COLO829 (cell line): ENCODE measurements around the gene CGB8.
"Not testable (repeated sequence)": the region's sequence is repeated elsewhere in the genome, so short reads cannot be mapped to it uniquely, and the experiment has no call there.

Source experiments
- DNase-seq: peaks from one replicate; pipeline ENCODE4 v3.0.0; 2012; ENCODE audit warnings: low spot score

CGB8 gene

DNA sequence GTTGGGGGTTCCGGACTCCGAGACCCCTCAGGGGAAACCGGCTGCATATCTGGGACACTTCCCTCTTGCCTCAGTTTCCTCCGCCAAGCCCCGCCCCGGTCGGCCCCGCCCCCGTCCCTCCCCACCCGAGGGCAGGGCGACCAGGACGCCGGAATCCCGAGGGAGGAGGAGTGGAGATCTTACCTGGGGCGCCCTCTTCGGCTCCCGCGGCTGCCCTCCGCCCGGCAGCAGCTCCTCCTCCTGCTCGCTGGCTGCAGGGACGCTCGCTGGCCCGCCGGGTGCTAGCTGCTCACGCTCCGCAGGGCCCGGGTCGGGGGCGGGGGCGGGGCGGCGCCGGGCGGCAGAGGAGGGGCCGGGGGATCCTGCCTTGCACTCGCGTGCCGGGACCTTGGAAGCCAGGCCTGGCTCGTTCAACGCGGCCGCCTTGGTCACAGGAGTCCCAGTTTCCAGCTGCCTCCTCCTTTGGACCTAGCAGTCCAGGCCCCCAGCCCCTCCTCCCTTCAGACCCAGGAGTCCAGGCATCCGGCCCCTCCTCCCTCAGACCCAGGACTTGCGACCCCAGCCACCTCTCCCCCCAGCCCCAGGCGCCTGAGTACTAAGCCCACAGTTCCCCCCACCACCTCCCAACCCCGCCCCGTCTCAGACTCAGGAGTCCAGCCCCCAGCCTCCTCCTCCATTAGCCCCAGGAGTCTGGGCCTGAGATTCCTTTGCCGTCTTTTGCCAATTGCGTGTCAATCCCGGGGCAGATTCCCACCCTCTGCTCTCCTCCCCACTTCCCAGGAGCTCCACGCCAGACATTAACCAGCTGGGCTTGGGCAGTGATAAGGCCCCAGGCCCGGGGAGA lies 16.1 kb upstream of the CGB8 start, which contains the start of gene NTF4:
Gene NTF4 (minus strand): TSS at position 51 of the 844 bp plus-strand sequence. CDS start 2,821 bp downstream, outside the sequence.
- DNase-seq = no peak

DNA sequence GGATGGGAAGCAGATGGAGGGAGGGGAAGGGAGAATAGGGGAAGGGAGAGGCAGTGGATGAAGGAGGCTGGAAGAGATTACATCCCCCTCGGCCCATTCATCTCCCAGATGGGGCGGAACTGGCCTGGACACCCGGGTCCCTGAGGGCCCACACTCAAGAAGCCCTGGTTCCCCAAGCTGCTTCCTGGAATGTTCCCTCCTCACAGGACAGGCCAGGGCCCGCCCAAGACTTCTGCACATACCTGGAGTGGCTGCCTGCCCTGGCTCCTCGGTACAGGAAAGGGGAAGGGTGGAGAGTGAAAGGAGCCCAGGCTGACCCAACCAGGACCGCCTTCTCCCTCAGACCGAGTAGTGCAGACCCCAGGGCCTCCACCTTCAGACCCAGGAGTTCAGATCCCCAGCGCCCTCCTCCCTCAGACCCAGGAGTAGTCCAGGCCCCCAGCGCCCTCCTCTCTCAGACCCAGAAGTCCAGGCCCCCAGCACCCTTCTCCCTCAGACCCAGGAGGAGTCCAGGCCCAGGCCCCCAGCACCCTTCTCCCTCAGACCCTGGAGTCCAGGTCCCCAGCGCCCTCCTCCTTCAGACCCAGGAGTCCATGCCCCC lies 15.2 kb upstream of the CGB8 start:
- DNase-seq = no peak

DNA sequence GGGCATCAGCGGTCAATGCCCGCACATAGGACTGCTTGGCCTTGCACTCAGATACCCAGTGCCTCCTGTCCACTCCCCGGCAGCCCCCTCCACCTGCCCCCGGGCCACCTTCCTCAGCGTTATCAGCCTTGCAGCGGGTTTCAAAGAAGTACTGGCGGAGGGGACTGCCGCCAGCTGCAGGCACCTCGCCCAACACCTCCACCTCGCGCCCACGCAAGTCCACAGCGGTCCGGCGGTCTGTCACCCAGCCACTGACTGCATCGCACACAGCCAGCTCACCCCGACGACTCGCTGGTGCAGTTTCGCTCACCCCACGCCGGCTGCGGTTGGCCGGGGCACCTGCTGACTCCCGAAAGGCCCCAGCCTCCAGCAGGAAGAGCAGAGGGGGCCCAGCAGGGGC lies 12.5 kb upstream of the CGB8 start:
- DNase-seq = no peak

DNA sequence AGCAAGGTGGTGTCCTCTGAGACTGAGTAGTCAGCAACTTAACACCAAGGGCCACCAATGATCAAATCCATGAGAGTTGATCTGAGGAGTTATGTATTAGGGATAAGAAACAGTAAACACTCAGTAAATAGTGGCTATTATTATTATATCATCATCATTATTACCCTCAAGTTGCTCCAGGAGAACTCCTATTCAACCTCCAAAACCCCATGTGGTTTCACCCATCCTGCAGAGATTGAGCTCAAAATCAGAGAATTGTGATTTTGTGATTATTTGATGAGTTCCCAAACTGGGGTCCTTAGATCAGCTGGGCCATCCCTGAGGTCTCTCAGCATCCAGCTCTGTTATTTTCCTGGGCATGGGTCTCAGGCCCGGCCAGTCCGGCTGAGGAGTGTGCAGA lies 12.1 kb upstream of the CGB8 start:
- no peak for DNase-seq

DNA sequence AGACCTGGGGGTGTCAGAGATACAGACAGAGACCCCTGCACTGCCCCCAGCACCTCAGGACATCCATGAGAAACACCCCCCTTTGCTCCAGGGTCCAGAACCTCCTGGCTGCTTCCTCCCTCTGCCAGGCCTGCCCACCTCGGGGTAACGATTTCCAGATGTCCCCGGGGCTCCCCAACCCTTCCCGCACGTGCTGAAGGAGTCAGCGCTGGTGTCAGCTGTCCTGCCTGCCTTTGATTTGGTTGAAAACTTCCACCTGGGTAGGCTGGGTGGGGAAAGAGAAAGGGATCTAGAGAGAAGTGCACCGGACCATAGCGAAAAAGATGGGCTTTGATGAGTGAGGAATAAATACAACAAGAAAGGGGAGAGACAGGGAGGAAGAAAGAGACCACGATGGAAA lies 10.1 kb upstream of the CGB8 start:
- no peak for DNase-seq

DNA sequence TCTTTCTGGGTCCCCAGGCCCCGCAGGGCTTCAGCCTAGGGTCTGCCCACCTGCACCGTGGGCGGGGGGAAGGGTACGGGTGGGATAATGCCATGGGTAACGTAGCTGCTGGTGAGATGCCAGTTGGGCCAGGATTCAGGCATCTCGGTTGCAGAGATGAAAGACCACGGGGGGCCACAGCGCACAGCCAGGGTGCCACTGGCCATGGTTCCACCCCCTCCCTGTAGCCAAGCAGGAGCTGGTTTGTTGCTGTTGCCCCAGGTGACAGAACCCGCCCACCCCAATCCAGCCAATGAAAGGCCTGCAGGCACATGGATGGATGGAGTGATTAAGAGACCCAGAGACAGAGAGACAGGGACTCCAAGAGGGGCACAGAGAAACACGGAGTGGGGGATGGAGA lies 9.7 kb upstream of the CGB8 start:
- no peak for DNase-seq

DNA sequence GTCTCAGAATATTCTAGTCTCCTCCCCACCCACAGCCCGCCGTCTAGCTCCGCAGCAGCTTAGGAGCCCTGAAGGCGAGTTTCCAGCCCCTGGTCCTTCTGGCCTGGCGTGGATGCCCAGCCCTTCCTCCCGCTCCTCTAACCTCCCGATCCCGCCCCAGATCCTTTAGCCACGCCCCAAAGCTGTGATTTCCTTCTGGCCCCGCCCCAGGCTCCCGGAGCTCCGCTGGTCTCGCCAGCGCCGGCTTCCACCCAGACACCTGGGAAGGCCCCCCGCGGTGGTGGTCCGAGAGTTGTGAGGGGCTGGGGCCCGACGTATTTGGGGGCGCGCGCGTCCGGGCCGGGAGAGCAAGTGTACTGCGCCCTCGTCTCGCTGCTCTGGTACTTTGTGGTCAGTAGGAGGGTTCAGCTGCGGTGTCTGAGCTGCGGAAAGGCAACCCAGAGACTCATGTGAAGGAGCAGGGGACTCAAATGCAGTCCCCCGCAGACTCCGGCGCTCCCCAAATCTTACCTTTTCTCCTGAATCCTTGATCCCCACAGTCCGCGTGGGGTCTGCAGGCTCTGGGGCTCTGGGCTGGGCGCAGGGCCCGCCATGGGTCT lies 8.8 kb upstream of the CGB8 start, which contains the start of gene CGB7:
Gene CGB7 (minus strand): TSS at position 114 of the 599 bp plus-strand sequence. CDS start 2,374 bp downstream, outside the sequence.
- DNase-seq = peak; percentile 69

DNA sequence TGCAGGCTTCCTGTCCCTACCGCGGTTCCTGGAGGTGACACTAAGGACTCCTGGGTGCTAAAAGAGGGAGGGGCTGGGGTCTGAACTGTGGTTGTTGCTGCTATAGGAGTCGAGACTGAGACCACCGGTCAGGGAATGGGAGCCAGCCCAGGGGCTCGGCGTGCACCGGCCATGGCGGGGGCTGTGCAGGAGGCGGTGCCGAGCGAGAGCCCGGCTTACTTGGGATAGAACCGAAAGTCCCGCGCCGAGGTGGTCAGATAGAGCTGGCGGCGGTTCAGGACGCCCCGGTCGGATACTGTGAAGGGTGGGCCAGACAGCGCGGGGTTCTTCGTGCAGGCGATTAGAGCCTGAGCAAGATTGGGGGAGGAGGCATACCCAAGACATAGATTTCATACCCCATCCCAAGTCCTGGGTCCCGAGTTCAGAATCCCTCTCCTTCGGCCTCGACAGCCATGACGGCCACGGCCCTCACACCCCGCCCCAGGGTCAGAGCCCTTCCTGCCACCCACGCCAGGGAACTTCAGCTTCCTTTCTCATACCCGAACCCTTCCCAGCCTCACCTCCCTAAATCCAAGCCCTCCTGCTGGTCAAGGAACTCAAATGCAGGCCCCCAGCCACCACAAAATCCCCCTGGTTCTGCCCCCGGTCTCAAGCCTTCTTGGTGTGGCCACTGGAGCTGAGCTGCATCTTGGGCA lies 8.1 kb upstream of the CGB8 start:
- not testable (repeated sequence) for DNase-seq

DNA sequence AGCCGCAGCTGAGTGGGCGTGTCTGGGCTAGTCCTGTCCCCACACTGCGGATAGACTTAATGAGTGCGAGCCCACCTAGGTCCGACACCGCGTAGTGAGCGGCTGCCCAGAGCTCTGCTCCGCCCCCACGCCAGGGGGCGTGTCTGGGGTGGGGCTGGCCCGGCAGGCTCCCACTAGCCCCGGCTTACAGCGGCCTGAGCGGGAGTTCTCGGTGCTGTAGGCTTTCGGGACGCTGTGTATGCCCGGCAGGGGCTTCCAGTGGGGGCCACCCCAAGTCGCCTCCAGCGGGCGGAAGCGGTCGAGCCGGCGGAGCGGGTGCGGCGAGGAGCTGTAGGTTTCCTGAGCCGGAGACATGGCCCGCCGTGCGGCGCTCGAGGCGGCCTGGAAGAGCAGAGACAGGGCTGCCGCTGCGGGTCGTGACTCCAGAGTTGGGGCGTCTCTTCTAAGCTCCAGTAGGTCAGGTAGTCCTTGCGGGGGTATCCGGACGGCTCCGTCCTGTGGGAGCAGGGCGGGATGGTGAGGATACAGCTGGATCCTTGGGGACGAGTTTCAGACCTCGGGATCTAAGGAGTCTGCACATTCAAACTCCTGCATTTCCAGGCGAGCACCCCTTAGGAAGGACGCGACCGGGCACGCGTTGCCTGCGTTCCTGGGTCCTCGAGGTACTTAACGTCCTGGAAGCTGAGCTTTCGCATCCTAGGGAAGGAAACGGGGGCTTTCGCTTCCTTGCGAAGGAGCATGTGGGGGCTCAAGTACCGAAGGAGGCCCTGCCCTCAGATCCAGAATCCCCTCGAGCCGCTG lies 7.4 kb upstream of the CGB8 start:
- DNase-seq = peak; percentile 58

DNA sequence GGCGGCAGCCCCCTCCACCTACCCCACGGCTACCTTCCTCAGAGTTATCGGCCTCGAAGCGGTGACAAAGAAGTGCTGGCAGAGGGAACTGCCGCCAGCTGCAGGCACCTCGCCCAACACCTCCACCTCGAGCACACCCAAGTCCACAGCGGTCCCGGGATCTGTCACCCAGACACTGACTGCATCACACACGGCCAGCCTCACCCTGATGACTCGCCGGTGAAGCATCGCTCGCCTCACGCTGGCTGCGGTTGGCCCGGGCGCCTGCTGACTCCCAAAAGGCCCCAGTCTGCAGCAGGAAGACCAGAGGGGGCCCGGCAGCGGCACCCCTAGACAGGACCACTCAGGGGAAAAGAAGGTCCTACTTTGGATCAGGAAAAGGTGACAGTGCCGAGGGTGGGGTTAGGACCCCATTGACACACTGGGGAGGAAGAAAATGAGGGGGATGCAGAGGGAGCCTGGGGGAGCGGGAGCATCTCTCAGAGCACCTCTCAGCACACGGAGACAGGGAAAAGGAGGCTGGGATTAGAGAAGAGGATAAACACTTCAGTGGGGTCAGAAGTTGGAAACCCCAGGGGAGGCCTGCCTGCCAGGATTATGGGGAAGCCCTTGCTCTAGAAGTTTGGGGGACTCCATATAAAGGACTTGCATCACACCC lies 1.6 kb upstream of the CGB8 start:
- DNase-seq = not testable (repeated sequence)

DNA sequence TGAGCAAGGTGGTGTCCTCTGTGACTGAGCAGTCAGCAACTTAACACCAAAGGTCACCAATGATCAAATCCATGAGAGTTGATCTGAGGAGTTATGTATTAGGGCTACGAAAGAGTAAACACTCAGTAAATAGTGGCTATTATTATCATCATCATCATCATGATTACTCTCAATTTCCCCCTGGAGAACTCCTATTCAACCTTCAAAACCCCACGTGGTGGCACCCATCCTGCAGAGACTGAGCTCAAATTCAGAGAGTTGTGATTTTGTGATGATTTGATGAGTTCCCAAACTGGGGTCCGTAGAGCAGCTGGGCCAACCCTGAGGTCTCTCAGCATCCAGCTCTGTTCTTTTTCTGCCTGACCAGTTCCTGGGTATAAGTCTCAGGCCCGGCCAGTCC lies 923 bp upstream of the CGB8 start:
- not testable (repeated sequence) for DNase-seq

DNA sequence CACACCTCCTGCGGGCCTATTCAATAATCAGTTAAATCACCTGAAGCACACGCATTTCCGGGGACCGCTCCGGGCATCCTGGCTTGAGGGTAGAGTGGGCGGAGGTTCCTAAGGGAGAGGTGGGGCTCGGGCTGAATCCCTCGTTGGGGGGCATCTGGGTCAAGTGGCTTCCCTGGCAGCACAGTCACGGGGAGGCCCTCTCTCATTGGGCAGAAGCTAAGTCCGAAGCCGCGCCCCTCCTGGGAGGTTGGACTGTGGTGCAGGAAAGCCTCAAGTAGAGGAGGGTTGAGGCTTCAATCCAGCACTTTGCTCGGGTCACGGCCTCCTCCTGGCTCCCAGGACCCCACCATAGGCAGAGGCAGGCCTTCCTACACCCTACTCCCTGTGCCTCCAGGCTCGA lies 5.4 kb downstream of the CGB8 start, which contains the start of gene CGB5:
Gene CGB5 (plus strand): TSS at position 301 of the 400 bp plus-strand sequence. CDS start 362 bp downstream, outside the sequence.
- DNase-seq = not testable (repeated sequence)

DNA sequence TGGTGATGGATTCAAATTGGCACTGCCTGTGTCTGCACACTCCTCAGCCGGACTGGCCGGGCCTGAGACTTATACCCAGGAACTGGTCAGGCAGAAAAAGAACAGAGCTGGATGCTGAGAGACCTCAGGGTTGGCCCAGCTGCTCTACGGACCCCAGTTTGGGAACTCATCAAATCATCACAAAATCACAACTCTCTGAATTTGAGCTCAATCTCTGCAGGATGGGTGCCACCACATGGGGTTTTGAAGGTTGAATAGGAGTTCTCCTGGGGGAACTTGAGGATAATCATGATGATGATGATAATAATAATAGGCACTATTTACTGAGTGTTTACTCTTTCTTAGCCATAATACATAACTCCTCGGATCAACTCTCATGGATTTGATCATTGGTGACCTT lies 6.2 kb downstream of the CGB8 start:
- not testable (repeated sequence) for DNase-seq

DNA sequence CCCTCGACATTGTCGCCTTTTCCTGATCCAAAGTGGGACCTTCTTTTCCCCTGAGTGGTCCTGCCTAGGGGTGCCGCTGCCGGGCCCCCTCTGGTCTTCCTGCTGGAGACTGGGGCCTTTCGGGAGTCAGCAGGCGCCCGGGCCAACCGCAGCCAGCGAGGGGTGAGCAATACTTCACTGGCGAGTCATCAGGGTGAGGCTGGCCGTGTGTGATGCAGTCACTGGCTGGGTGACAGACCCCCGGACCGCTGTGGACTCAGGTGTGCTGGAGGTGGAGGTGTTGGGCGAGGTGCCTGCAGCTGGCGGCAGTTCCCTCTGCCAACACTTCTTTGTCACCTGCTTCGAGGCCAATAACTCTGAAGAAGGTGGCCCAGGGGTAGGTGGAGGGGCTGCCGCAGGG lies 6.7 kb downstream of the CGB8 start:
- DNase-seq = no peak

DNA sequence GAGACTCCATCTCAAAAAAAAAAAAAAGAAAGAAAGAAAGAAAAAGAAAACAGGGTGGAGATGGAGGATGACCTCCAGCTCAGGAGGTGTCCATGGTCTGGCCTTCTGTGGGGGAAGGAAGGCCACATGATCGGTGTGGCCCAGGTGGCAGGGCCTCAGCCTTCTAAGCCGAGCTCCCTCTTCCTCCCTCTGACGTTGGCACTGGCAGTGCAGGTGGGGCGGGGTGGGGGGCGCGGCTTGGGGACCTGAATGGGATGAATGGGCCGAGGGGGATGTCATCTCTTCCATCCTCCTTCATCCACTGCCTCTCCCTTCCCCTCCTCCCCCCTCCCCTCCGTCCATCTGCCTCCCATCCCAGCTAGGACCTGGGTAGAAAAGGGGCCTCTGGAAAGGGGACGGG lies 9.2 kb downstream of the CGB8 start:
- DNase-seq = not testable (repeated sequence)

DNA sequence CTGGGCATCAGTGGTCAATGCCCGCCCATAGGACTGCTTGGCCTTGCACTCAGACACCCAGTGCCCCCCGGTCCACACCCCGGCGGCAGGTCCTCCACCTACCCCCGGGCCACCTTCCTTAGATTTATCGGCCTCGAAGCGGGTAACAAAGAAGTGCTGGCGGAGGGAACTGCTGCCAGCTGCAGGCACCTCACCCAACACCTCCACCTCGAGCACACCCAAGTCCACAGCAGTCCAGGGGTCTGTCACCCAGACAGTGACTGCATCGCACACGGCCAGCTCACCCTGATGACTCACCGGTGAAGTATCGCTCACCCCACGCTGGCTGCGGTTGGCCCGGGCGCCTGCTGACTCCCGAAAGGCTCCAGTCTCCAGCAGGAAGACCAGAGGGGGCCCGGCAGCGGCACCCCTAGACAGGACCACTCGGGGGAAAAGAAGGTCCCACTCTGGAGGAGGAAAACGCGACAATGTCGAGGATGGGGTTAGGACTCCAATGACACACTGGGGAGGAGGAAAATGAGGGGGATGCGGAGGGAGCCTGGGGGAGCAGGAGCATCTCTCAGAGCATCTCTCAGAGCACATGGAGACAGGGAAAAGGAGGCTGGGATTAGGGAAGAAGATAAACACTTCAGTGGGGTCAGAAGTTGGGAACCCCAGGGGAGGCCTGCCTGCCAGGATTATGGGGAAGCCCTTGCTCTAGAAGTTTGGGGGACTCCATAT lies 10.2 kb downstream of the CGB8 start:
- DNase-seq = not testable (repeated sequence)

DNA sequence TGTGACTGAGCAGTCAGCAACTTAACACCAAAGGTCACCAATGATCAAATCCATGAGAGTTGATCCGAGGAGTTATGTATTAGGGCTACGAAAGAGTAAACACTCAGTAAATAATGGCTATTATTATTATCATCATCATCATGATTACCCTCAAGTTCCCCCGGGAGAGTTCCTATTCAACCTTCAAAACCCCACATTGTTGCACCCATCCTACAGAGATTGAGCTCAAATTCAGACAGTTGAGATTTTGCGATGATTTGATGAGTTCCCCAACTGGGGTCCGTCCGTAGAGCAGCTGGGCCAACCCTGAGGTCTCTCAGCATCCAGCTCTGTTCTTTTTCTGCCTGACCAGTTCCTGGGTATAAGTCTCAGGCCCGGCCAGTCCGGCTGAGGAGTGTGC lies 10.8 kb downstream of the CGB8 start:
- not testable (repeated sequence) for DNase-seq

DNA sequence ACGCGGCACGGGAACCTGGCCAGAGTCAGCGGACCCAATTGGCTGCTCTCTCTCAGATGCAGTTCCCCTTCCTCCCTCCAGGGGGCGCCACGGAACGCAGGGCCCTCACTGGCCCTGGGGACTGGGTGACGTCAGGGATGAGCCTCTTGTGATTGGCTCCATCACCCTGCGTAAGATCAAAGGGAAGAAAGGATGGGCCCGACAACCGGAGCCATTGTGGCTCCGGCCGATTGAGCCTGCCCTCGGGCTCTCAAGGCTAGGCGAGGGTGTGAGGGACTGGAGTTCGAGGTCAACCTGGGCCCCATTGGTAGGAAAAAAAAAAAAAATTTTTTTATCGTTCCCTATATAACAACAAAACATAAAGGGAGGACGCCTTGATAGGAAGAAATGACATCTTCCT lies 12.1 kb downstream of the CGB8 start, which contains the start of gene CGB1:
Gene CGB1 (minus strand): TSS at position 81 of the 400 bp plus-strand sequence. CDS start 184 bp downstream, outside the sequence.
- DNase-seq = peak; percentile 64

DNA sequence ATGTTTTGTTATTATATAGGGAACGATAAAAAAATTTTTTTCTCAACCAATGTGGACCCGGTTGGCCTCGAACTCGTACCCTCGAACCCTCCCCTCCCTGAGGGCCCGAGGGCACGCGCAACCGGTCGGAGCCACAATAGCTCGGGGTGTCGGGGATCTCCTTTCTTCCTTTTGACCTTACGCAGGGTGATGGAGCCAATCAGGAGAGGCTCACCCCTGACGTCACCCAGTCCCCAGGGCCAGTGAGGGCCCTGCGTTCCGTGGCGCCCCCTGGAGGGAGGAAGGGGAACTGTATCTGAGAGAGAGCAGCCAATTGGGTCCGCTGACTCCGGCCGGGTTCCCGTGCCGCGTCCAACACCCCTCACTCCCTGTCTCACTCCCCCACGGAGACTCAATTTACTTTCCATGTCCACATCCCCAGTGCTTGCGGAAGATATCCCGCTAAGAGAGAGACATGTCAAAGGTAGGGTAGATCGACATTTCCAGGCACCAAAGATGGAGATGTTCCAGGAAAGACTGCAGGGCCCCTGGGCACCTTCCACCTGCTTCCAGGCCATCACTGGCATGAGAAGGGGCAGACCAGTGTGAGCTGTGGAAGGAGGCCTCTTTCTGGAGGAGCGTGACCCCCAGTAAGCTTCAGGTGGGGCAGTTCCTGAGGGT lies 17.1 kb downstream of the CGB8 start, which contains the start of gene CGB2:
Gene CGB2 (plus strand): TSS at position 249 of the 660 bp plus-strand sequence. CDS start 206 bp downstream, at position 455.
- DNase-seq = not testable (repeated sequence)
